ENCODE results near the gene CFAP299.
"Not testable (repeated sequence)": the region's sequence is repeated elsewhere in the genome, so short reads cannot be mapped to it uniquely, and the experiment has no call there.

CFAP299 gene

GRCh38 chr4:80335554-80336358 is at the start of gene CFAP299:
Gene CFAP299, plus strand, starts transcription at chr4:80335730.
- Mint-ChIP-seq H3K4me3 (peak within 1 kb of the TSS; percentile 83), H3K36me3 (ENCODE audit: low read depth) (no peaks in the 10 kb centered on the region), H3K27me3 (peaks cover 21% of the 10 kb centered on the region), H3K9me3 (no peaks in the 10 kb centered on the region), H3K4me1 (ENCODE audit: low read depth) (peaks cover 7% of the 10 kb centered on the region), H3K27ac (no peak within 1 kb of the TSS)

DNA sequence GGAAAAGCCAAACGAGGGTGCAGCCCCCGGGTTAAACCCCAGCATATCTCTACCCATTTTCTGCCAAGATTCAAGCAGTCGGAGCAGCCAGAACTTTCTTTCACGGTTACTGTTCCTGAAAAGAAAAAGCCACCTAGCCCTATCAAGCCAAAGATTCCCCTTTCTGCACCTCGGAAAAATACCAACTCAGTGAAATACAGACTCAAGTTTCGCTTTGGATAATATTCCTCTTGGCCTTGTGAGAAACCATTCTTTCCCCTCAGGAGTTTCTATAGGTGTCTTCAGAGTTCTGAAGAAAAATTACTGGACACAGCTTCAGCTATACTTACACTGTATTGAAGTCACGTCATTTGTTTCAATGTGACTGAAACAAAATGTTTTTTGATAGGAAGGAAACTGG is 49.1 kb upstream of the CFAP299 start:
- Mint-ChIP-seq H3K4me1 (ENCODE audit: low read depth) (no peaks in the 10 kb centered on the region), H3K36me3 (ENCODE audit: low read depth) (no peaks in the 10 kb centered on the region), H3K9me3 (no peaks in the 10 kb centered on the region), H3K27ac (no peak overlapping the region), H3K27me3 (peaks cover 22% of the 10 kb centered on the region), H3K4me3 (no peak overlapping the region)

DNA sequence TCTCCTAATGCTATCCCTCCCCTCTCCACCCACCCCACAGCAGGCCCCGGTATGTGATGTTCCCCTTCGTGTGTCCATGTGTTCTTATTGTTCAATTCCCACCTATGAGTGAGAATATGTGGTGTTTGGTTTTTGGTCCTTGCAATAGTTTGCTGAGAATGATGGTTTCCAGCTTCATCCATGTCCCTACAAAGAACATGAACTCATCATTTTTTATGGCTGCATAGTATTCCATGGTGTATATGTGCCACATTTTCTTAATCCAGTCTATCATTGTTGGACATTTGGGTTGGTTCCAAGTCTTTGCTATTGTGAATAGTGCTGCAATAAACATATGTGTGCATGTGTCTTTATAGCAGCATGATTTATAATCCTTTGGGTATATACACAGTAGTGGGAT is 44.9 kb upstream of the CFAP299 start:
- not testable (repeated sequence) for H3K36me3 Mint-ChIP-seq (ENCODE audit: low read depth); H3K27ac Mint-ChIP-seq; H3K9me3 Mint-ChIP-seq; H3K4me3 Mint-ChIP-seq; H3K4me1 Mint-ChIP-seq (ENCODE audit: low read depth)
- peaks cover 17% of the 10 kb centered on the region for H3K27me3 Mint-ChIP-seq

DNA sequence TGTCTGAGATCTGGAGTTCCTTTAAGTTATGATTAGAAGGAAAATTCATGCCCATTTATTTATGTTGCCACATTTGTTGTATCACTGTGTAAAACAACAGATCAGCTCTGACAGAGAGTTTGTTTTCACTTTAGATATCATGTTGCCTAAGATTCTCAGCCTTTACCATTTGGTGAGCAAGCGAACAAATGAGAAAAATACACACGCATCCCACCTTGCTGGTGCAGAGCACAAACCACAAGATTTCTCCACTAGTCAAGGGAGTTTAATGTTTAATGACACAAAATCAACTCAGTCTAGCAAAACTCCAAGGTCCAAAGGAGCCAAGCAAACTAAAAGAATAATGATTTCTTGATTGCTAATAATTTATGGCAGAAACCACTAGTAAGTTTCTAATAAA is 41.3 kb upstream of the CFAP299 start:
- Mint-ChIP-seq H3K9me3 (no peaks in the 10 kb centered on the region), H3K36me3 (ENCODE audit: low read depth) (no peaks in the 10 kb centered on the region), H3K27ac (no peak overlapping the region), H3K27me3 (peaks cover 11% of the 10 kb centered on the region), H3K4me3 (no peak overlapping the region), H3K4me1 (ENCODE audit: low read depth) (no peaks in the 10 kb centered on the region)

- Mint-ChIP-seq H3K4me1 (ENCODE audit: low read depth) (no peaks in the 10 kb centered on the region), H3K27ac (no peak overlapping the region), H3K36me3 (ENCODE audit: low read depth) (no peaks in the 10 kb centered on the region), H3K4me3 (no peak overlapping the region), H3K9me3 (no peaks in the 10 kb centered on the region), H3K27me3 (peaks cover 16% of the 10 kb centered on the region)
These were observed 40.2 kb upstream of the CFAP299 start for GRCh38 chr4:80295336-80295735.

GRCh38 chr4:80295826-80296225 is 39.7 kb upstream of the CFAP299 start:
- Mint-ChIP-seq H3K4me1 (ENCODE audit: low read depth) (no peaks in the 10 kb centered on the region), H3K27ac (no peak overlapping the region), H3K9me3 (no peaks in the 10 kb centered on the region), H3K36me3 (ENCODE audit: low read depth) (no peaks in the 10 kb centered on the region), H3K4me3 (no peak overlapping the region), H3K27me3 (peaks cover 16% of the 10 kb centered on the region)

- H3K36me3 Mint-ChIP-seq (ENCODE audit: low read depth), result no peaks in the 10 kb centered on the region
- no peak overlapping the region for H3K4me3 Mint-ChIP-seq
- no peak overlapping the region for H3K27ac Mint-ChIP-seq
- no peaks in the 10 kb centered on the region for H3K4me1 Mint-ChIP-seq (ENCODE audit: low read depth)
- no peaks in the 10 kb centered on the region for H3K9me3 Mint-ChIP-seq
- H3K27me3 Mint-ChIP-seq, result peaks cover 24% of the 10 kb centered on the region
These were observed 33.6 kb upstream of the CFAP299 start for GRCh38 chr4:80301884-80302283.

- Mint-ChIP-seq H3K27me3 (peaks cover 29% of the 10 kb centered on the region), H3K27ac (no peak overlapping the region), H3K9me3 (no peaks in the 10 kb centered on the region), H3K4me3 (no peak overlapping the region), H3K36me3 (ENCODE audit: low read depth) (no peaks in the 10 kb centered on the region), H3K4me1 (ENCODE audit: low read depth) (no peaks in the 10 kb centered on the region)
These were observed 32.8 kb upstream of the CFAP299 start for GRCh38 chr4:80302616-80303223.

DNA sequence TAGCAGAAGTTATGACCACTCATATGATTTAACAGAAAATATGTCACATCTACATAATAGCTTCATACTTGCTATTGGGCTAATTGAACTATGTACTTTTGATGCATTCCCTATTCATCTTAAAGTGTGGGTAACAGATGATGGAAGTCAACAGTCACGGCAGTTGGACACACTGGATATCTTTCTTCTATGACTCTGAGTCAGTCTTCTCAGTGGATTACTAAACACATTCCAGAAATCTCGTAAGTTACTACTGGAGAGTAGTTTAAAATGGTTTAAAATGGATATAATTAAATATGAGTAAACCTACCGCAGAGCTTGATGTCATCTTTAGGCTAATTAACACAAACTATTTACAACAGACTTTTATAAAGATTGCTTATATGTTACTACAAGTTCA is 30.1 kb upstream of the CFAP299 start:
- no peaks in the 10 kb centered on the region for H3K9me3 Mint-ChIP-seq
- no peak overlapping the region for H3K4me3 Mint-ChIP-seq
- peaks cover 44% of the 10 kb centered on the region for H3K27me3 Mint-ChIP-seq
- H3K4me1 Mint-ChIP-seq (ENCODE audit: low read depth), result no peaks in the 10 kb centered on the region
- no peaks in the 10 kb centered on the region for H3K36me3 Mint-ChIP-seq (ENCODE audit: low read depth)
- H3K27ac Mint-ChIP-seq, result no peak overlapping the region

- peaks cover 46% of the 10 kb centered on the region for H3K27me3 Mint-ChIP-seq
- no peaks in the 10 kb centered on the region for H3K36me3 Mint-ChIP-seq (ENCODE audit: low read depth)
- no peaks in the 10 kb centered on the region for H3K9me3 Mint-ChIP-seq
- no peak overlapping the region for H3K4me3 Mint-ChIP-seq
- no peaks in the 10 kb centered on the region for H3K4me1 Mint-ChIP-seq (ENCODE audit: low read depth)
- no peak overlapping the region for H3K27ac Mint-ChIP-seq
These were observed 29.3 kb upstream of the CFAP299 start for GRCh38 chr4:80306260-80306659.

- no peaks in the 10 kb centered on the region for H3K9me3 Mint-ChIP-seq
- H3K27ac Mint-ChIP-seq, result no peak overlapping the region
- no peaks in the 10 kb centered on the region for H3K4me1 Mint-ChIP-seq (ENCODE audit: low read depth)
- no peak overlapping the region for H3K4me3 Mint-ChIP-seq
- peaks cover 48% of the 10 kb centered on the region for H3K27me3 Mint-ChIP-seq
- H3K36me3 Mint-ChIP-seq (ENCODE audit: low read depth), result no peaks in the 10 kb centered on the region
These were observed 28.3 kb upstream of the CFAP299 start for GRCh38 chr4:80307183-80307735.

DNA sequence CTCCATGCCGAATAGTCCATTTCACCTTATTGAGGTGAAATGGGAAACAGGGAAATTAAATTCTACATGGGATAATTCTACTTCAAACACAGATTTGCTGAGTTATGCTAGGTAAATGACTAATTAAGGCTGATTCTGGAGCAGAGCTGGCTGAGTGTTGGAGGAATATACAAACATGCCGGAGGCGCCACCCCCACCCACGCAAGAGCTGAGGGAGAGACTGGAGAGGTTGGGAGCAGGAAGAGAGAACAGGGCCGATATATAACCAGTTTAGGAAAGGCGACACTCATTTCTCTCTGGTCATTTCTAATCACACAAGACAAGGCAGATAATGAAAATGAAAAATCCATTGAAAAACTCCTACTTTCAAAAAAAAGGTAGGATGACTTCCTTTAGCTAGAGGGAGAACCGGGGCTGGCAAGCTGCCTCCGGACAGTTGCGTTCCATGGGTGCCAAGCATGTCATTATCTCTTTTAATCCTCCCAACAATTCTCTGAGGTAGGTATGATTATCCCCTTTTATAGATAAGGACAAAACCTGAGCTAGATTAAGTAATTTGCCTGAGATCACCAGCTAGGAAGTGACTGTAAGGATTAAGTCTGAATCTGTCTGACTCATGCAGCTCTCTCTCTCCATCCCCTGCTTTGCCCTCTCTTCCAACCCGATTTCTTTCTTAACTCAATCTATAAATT is 27.6 kb upstream of the CFAP299 start:
- no peak overlapping the region for H3K27ac Mint-ChIP-seq
- no peaks in the 10 kb centered on the region for H3K4me1 Mint-ChIP-seq (ENCODE audit: low read depth)
- H3K9me3 Mint-ChIP-seq, result no peaks in the 10 kb centered on the region
- no peaks in the 10 kb centered on the region for H3K36me3 Mint-ChIP-seq (ENCODE audit: low read depth)
- peaks cover 48% of the 10 kb centered on the region for H3K27me3 Mint-ChIP-seq
- no peak overlapping the region for H3K4me3 Mint-ChIP-seq

DNA sequence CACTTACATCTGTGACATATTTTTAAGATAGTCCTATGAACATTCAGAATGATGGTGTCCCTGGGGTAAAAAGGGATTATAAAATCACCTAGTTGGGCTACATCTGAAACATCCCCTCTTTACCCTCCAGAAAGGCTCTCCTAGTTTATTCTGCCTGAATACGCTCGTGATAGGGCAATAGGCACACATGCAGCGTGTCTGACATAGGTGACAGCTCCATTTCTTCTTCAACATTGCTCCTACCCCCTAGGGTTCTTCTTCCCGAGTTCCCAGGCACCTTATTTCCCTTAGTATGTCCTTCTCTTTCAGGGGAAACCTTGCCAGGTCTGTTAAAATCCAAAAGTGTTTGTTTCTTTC is 27.1 kb upstream of the CFAP299 start:
- H3K27ac Mint-ChIP-seq, result no peak overlapping the region
- peaks cover 46% of the 10 kb centered on the region for H3K27me3 Mint-ChIP-seq
- no peaks in the 10 kb centered on the region for H3K9me3 Mint-ChIP-seq
- H3K4me3 Mint-ChIP-seq, result no peak overlapping the region
- H3K36me3 Mint-ChIP-seq (ENCODE audit: low read depth), result no peaks in the 10 kb centered on the region
- H3K4me1 Mint-ChIP-seq (ENCODE audit: low read depth), result no peaks in the 10 kb centered on the region

- H3K4me1 Mint-ChIP-seq (ENCODE audit: low read depth), result no peaks in the 10 kb centered on the region
- H3K27me3 Mint-ChIP-seq, result peaks cover 41% of the 10 kb centered on the region
- H3K4me3 Mint-ChIP-seq, result no peak overlapping the region
- no peaks in the 10 kb centered on the region for H3K9me3 Mint-ChIP-seq
- H3K27ac Mint-ChIP-seq, result no peak overlapping the region
- no peaks in the 10 kb centered on the region for H3K36me3 Mint-ChIP-seq (ENCODE audit: low read depth)
These were observed 26.1 kb upstream of the CFAP299 start for GRCh38 chr4:80309294-80310004.

DNA sequence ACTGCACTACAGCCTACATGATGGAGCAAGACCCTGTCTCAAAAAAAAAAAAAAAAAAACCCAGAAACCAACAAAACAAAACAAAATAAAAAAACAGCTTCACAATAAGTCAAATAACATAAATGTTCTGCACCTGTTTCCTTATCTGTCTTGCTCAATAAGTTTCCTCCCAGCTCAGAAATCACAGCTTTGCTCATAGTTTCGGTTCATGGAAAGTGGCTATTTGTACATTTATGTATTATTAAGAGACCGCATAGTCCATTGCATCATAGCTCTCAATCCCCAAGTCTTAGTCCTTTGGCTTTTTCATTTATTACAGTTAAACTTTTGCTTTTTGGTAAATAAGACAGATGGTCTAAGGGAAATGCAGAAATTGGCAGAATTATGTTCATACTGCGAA is 24.4 kb upstream of the CFAP299 start:
- no peak overlapping the region for H3K4me3 Mint-ChIP-seq
- H3K27me3 Mint-ChIP-seq, result peaks cover 41% of the 10 kb centered on the region
- no peak overlapping the region for H3K27ac Mint-ChIP-seq
- H3K36me3 Mint-ChIP-seq (ENCODE audit: low read depth), result no peaks in the 10 kb centered on the region
- no peaks in the 10 kb centered on the region for H3K4me1 Mint-ChIP-seq (ENCODE audit: low read depth)
- H3K9me3 Mint-ChIP-seq, result no peaks in the 10 kb centered on the region

All from stimulated activated naive CD8-positive, alpha-beta T cell treated with anti-CD3 and anti-CD28 coated beads, Interleukin-15, Interleukin-2, amounts not matched to agents 100 ng/mL and 50 ng/mL, for 24 hours (primary cell).